ENCODE measurements around the gene USP36. TPM values are rescaled to one million over a fixed set of nuclear protein-coding genes. Genes with fewer than 3 reads are reported as not detected.

Gene USP36
- total and polyA plus RNA-seq, 9 of the 15 experiments (the other 6 are each of a cell fraction or from before 2014, with no cell fraction given) = 6.4 to 72.8 (median 22.5) TPM

- TF ChIP-seq, protein P1, sequence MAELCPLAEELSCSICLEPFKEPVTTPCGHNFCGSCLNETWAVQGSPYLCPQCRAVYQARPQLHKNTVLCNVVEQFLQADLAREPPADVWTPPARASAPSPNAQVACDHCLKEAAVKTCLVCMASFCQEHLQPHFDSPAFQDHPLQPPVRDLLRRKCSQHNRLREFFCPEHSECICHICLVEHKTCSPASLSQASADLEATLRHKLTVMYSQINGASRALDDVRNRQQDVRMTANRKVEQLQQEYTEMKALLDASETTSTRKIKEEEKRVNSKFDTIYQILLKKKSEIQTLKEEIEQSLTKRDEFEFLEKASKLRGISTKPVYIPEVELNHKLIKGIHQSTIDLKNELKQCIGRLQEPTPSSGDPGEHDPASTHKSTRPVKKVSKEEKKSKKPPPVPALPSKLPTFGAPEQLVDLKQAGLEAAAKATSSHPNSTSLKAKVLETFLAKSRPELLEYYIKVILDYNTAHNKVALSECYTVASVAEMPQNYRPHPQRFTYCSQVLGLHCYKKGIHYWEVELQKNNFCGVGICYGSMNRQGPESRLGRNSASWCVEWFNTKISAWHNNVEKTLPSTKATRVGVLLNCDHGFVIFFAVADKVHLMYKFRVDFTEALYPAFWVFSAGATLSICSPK (IDR thresholded peaks at IDR 0.05; ENCODE audit: borderline replicate concordance) = no peak
- 0 out of 2 replicates have a peak, but pooled peaks have one; percentile 17 for TF ChIP-seq CEBPG (CRISPR knock-in tag; IDR thresholded peaks at IDR 0.05)
- TF ChIP-seq CEBPG (tag; conservative IDR thresholded peaks at IDR 0.05 in 1 of 2, IDR thresholded peaks at IDR 0.05 in 1 of 2) = no peak
- TF ChIP-seq ZNF263 (CRISPR knock-in tag; IDR thresholded peaks at IDR 0.05; ENCODE audit: borderline replicate concordance) = peak; percentile 40; the same call in 1 of the 2 replicates
- TF ChIP-seq, protein P2, sequence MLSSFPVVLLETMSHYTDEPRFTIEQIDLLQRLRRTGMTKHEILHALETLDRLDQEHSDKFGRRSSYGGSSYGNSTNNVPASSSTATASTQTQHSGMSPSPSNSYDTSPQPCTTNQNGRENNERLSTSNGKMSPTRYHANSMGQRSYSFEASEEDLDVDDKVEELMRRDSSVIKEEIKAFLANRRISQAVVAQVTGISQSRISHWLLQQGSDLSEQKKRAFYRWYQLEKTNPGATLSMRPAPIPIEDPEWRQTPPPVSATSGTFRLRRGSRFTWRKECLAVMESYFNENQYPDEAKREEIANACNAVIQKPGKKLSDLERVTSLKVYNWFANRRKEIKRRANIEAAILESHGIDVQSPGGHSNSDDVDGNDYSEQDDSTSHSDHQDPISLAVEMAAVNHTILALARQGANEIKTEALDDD (IDR thresholded peaks at IDR 0.05) = peak; percentile 82
- TF ChIP-seq EP400 (IDR thresholded peaks at IDR 0.05) = peak; percentile 27; the same call in 1 of the 2 replicates
- TF ChIP-seq, protein P3, sequence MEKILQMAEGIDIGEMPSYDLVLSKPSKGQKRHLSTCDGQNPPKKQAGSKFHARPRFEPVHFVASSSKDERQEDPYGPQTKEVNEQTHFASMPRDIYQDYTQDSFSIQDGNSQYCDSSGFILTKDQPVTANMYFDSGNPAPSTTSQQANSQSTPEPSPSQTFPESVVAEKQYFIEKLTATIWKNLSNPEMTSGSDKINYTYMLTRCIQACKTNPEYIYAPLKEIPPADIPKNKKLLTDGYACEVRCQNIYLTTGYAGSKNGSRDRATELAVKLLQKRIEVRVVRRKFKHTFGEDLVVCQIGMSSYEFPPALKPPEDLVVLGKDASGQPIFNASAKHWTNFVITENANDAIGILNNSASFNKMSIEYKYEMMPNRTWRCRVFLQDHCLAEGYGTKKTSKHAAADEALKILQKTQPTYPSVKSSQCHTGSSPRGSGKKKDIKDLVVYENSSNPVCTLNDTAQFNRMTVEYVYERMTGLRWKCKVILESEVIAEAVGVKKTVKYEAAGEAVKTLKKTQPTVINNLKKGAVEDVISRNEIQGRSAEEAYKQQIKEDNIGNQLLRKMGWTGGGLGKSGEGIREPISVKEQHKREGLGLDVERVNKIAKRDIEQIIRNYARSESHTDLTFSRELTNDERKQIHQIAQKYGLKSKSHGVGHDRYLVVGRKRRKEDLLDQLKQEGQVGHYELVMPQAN (IDR thresholded peaks at IDR 0.05; ENCODE audit: borderline replicate concordance) = no peak
- no peak for TF ChIP-seq HEY1 (CRISPR knock-in tag; IDR thresholded peaks at IDR 0.05; ENCODE audit: borderline replicate concordance)
- TF ChIP-seq ELF1 (tag; IDR thresholded peaks at IDR 0.05) = no peak
- no peak for TF ChIP-seq MTF1 (CRISPR knock-in tag; IDR thresholded peaks at IDR 0.05; ENCODE audit: borderline replicate concordance)
- TF ChIP-seq HNRNPLL (IDR thresholded peaks at IDR 0.05; ENCODE audit: low read depth, low read length, poor library complexity, severe bottlenecking) = no peak
- no peak for TF ChIP-seq PHTF2 (CRISPR knock-in tag; IDR thresholded peaks at IDR 0.05)
- no peak; the same call in 1 of the 2 replicates for TF ChIP-seq VEZF1 (CRISPR knock-in tag; IDR thresholded peaks at IDR 0.05)
These were observed 56.8 kb downstream of the USP36 start (continued) for GRCh38 chr17:78783711-78784324.

Data from K562 (cell line).